Lung (tissue), 12 donors: Measurements from ENCODE around the gene SLC36A1. TPM values are rescaled to one million over a fixed set of nuclear protein-coding genes. Genes with fewer than 3 reads are reported as not detected.
"Not testable (repeated sequence)": the region's sequence is repeated elsewhere in the genome, so short reads cannot be mapped to it uniquely, and the experiment has no call there.

ENCODE experiments used
- ATAC-seq: fragments of 200-7000 bp; cut with Tn5 transposase; one replicate; pipeline ENCODE4 v1.9.1; 2020; ENCODE audit warnings: moderate number of reproducible peaks; ENCODE audit not compliant: insufficient read depth, low FRiP score
- DNase-seq, 3 donors: peaks; one replicate each; pipeline ENCODE4 v3.0.0-alpha.2; 2013 to 2017
- H3K27ac ChIP-seq, 2 donors: one replicate each; pipeline ENCODE4 v1.5.1; 2013; ENCODE audit warnings: mild to moderate bottlenecking in 2 of 2, moderate library complexity in 2 of 2, control low read depth in 1 of 2, inconsistent platforms in 1 of 2, low read depth in 1 of 2, low read length in 1 of 2
- H3K27me3 ChIP-seq, 3 donors: one replicate each; pipeline ENCODE4 v1.5.1; 2013; ENCODE audit warnings: low read length in 2 of 3; ENCODE audit not compliant: control insufficient read depth in 3 of 3, insufficient read depth in 3 of 3
- H3K36me3 ChIP-seq, 4 donors: one replicate each; pipeline ENCODE4 v1.5.1; 2013; ENCODE audit warnings: low read length in 4 of 4, mild to moderate bottlenecking in 1 of 4, moderate library complexity in 1 of 4; ENCODE audit not compliant: control insufficient read depth in 4 of 4, insufficient read depth in 4 of 4
- H3K4me1 ChIP-seq, 5 donors: one replicate each; pipeline ENCODE4 v1.5.1; 2013; ENCODE audit warnings: low read length in 5 of 5, mild to moderate bottlenecking in 2 of 5, moderate library complexity in 1 of 5; ENCODE audit not compliant: control insufficient read depth in 5 of 5, insufficient read depth in 5 of 5
- H3K4me3 ChIP-seq: one replicate; pipeline ENCODE4 v1.5.1; 2013; ENCODE audit warnings: mild to moderate bottlenecking, control low read depth, moderate library complexity
- H3K9ac ChIP-seq, 2 donors: one replicate each; pipeline ENCODE4 v1.5.1; 2013; ENCODE audit warnings: low read length in 2 of 2, control low read depth in 1 of 2; ENCODE audit not compliant: insufficient read depth in 1 of 2
- H3K9me3 ChIP-seq, 4 donors: one replicate each; pipeline ENCODE4 v1.5.1; 2013; ENCODE audit warnings: low read length in 3 of 4, mild to moderate bottlenecking in 1 of 4, moderate library complexity in 1 of 4; ENCODE audit not compliant: control insufficient read depth in 4 of 4, insufficient read depth in 3 of 4
- CTCF ChIP-seq: IDR thresholded peaks from 2 replicates; pipeline ENCODE4 v1.5.1; 2012; ENCODE audit warnings: mild to moderate bottlenecking; ENCODE audit errors: control extremely low read depth, extremely low read depth
- WGBS, 2 donors: extraction: QIAGEN DNeasy Blood & Tissue Kit; methylation state at CpG; one replicate each; pipeline ENCODE4 v1.1.7; 2013; 5-methylcytosine and 5-hydroxymethylcytosine counted together
- polyA plus RNA-seq, 2 donors: library from polyadenylated mRNA; stranded (reverse); fragments of 200-250 nt; gene quantifications; one replicate each; pipeline ENCODE4 v1.2.1, GENCODE V29; 2013
- total RNA-seq, 2 donors: library from RNA; depleted of rRNA in 1 of 2; stranded (reverse); fragments of >200 nt in 1 of 2; gene quantifications; one replicate each; pipeline ENCODE4 v1.2.1, GENCODE V29; 2014 to 2021
- donor health status: control.
- donor health status: control.
- donor health status: Bipolar disorder and iron deficiency.
- donor health status: healthy.
- donor health status: DM: yes; HTN: yes; CAD: no.

The SLC36A1 gene
- total and polyA plus RNA-seq, 4 donors = 2.0 to 22.0 (median 9.9) TPM

- Histone ChIP-seq H3K4me3 (no peak overlapping the region), H3K9me3 (no peaks in the 10 kb centered on the region), H3K27ac (no peak overlapping the region), H3K4me1 (peaks cover 0 to 2% (median 0%) of the 10 kb centered on the region in 5 donors), H3K9ac (no peak overlapping the region), H3K27me3 (no peaks in the 10 kb centered on the region), H3K36me3 (no peaks in the 10 kb centered on the region)
- ATAC-seq = no peak
- WGBS, 2 donors = 91% methylated on average over 4 of the region's 4 CpGs
- DNase-seq = no peak
- TF ChIP-seq CTCF = no peak
Observed at GRCh38 chr5:151504006-151504405, 56.6 kb downstream of the SLC36A1 start.

- not testable (repeated sequence) for H3K4me1 ChIP-seq, DNase-seq, H3K4me3 ChIP-seq, H3K27ac ChIP-seq, H3K9me3 ChIP-seq, H3K36me3 ChIP-seq, H3K9ac ChIP-seq, H3K27me3 ChIP-seq, ATAC-seq
- 88 to 90% methylated on average over 10 of the region's 10 CpGs for WGBS, 2 donors
Observed at GRCh38 chr5:151508308-151508707, 60.9 kb downstream of the SLC36A1 start.

GRCh38 chr5:151509231-151509630, 61.8 kb downstream of the SLC36A1 start:
- H3K27ac ChIP-seq = no peak overlapping the region
- no peak overlapping the region for H3K4me3 ChIP-seq
- no peak for DNase-seq
- no peak for TF ChIP-seq CTCF
- H3K9ac ChIP-seq = no peak overlapping the region
- H3K4me1 ChIP-seq = no peaks in the 10 kb centered on the region
- no peaks in the 10 kb centered on the region for H3K9me3 ChIP-seq
- no peaks in the 10 kb centered on the region for H3K36me3 ChIP-seq
- no peak for ATAC-seq
- H3K27me3 ChIP-seq = no peaks in the 10 kb centered on the region
- 56 to 84% methylated on average over 5 of the region's 5 CpGs for WGBS, 2 donors

GRCh38 chr5:151509836-151510235, 62.4 kb downstream of the SLC36A1 start:
- H3K4me1 ChIP-seq = no peaks in the 10 kb centered on the region
- ATAC-seq (no peak), DNase-seq (no peak)
- 98 to 99% methylated on average over 3 of the region's 3 CpGs for WGBS, 2 donors
- no peak overlapping the region for H3K27ac ChIP-seq
- no peak overlapping the region for H3K4me3 ChIP-seq
- no peak for TF ChIP-seq CTCF
- H3K36me3 ChIP-seq = no peaks in the 10 kb centered on the region
- no peaks in the 10 kb centered on the region for H3K9me3 ChIP-seq
- no peak overlapping the region for H3K9ac ChIP-seq
- no peaks in the 10 kb centered on the region for H3K27me3 ChIP-seq
